C4-2B (cell line): ENCODE results near the gene FOXJ3.

Source experiments
- H3K27ac ChIP-seq: fragments of 450-650 bp; 2 replicates; pipeline ENCODE4 v1.5.1; 2017
- CTCF ChIP-seq: fragments of 450-650 bp; conservative IDR thresholded peaks from 2 replicates; pipeline ENCODE4 v1.5.1; 2017; ENCODE audit warnings: mild to moderate bottlenecking
- ZFX ChIP-seq: fragments of 450-650 bp; IDR thresholded peaks from 2 replicates; pipeline ENCODE4 v1.6.1; 2017

Gene FOXJ3

GRCh38 chr1:42157667-42158066 is 177.4 kb downstream of the FOXJ3 start:
- no peak overlapping the region for H3K27ac ChIP-seq
- no peak for TF ChIP-seq ZFX
- TF ChIP-seq CTCF: no peak

- no peak for TF ChIP-seq CTCF
- no peak for TF ChIP-seq ZFX
- H3K27ac ChIP-seq: no peak overlapping the region
These were observed 179.7 kb downstream of the FOXJ3 start for GRCh38 chr1:42155362-42155761.

- TF ChIP-seq ZFX (no peak), CTCF (no peak)
These were observed 180.3 kb downstream of the FOXJ3 start for GRCh38 chr1:42154685-42155084.

GRCh38 chr1:42153624-42154023 is 181.4 kb downstream of the FOXJ3 start:
- H3K27ac ChIP-seq: no peak overlapping the region
- TF ChIP-seq CTCF: no peak
- TF ChIP-seq ZFX: no peak

More at GRCh38 chr1:42154685-42155084, 180.3 kb downstream of the FOXJ3 start:
- no peak overlapping the region for H3K27ac ChIP-seq

- TF ChIP-seq ZFX (no peak), CTCF (no peak)
- H3K27ac ChIP-seq: no peak within 1 kb of the TSS
These were observed 182.0 kb downstream of the FOXJ3 start, which contains the start of gene GUCA2B for GRCh38 chr1:42152907-42153600. Gene GUCA2B (plus strand): TSS chr1:42153410. CDS start chr1:42153451, 41 bp downstream.

GRCh38 chr1:42152119-42152518 is 182.9 kb downstream of the FOXJ3 start:
- H3K27ac ChIP-seq: no peak overlapping the region
- no peak for TF ChIP-seq CTCF
- TF ChIP-seq ZFX: no peak

- no peak overlapping the region for H3K27ac ChIP-seq
- TF ChIP-seq CTCF: no peak
- TF ChIP-seq ZFX: no peak
These were observed 184.4 kb downstream of the FOXJ3 start for GRCh38 chr1:42150651-42151050.
